Measurements from ENCODE around the gene NETO1. TPM values are rescaled to one million over a fixed set of nuclear protein-coding genes. Genes with fewer than 3 reads are reported as not detected.

NETO1 gene
- total and polyA plus RNA-seq, 2 of the 4 experiments (the other 2 are of a cell fraction), result 0.29 to 0.36 TPM

DNA sequence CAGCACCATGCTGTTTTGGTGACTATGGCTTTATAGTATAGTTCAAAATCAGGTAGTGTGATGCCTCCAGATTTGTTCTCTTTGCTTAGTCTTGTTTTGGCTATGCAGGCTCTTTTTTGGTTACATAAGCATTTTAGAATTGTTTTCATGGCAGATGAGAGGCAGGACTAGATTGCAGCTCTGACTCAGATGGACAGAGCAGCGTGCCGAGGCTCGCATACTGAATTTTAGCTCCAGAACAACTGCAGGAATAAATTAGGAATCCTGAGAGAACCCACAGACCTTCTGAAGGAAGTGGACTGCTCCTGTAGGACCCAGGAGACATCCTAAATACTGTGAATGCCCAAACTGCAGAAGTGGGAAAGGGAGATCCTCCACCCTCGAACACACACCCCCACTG lies 141.6 kb downstream of the NETO1 start:
- in situ Hi-C loops (cut with MboI; ENCODE audit: low sequenced_read_pairs) (no loop called here), dilution Hi-C loops (cut with HindIII; ENCODE audit: low sequenced_read_pairs, unreplicated experiment) (no loop called here), intact Hi-C loops (cut with micrococcal nuclease) (no loop called here)
- Histone ChIP-seq H3K79me1 (ENCODE audit: low read depth in 1 of 2, low read length in 2 of 2) (no peaks in the 10 kb centered on the region), H2BK15ac (ENCODE audit: low read depth, low read length) (no peak overlapping the region), H3K9me1 (ENCODE audit: insufficient read depth, low read length) (no peaks in the 10 kb centered on the region), H3K14ac (replicated peaks; ENCODE audit: low read depth, low read length) (no peak overlapping the region), H2AFZ (replicated peaks; ENCODE audit: low read length, poor library complexity) (no peak overlapping the region), H3K9ac (ENCODE audit: low read depth, low read length) (no peak overlapping the region), H2BK20ac (ENCODE audit: low read depth, low read length) (no peak overlapping the region), H2BK5ac (ENCODE audit: low read depth, low read length, poor library complexity, severe bottlenecking) (no peak overlapping the region), H3K9me3 (ENCODE audit: control insufficient read depth, insufficient read depth, low read length) (0 out of 2 replicates have a peak, but pooled peaks cover 7% of the 10 kb centered on the region), H3K36me3 (ENCODE audit: control insufficient read depth, insufficient read depth, low read length) (no peaks in the 10 kb centered on the region), H3K56ac (ENCODE audit: extremely low read depth, insufficient read depth, low read length) (no peak overlapping the region), H3K27me3 (ENCODE audit: control insufficient read depth, insufficient read depth, low read length) (no peaks in the 10 kb centered on the region), H3K4me1 (ENCODE audit: control insufficient read depth, insufficient read depth, low read length) (no peaks in the 10 kb centered on the region), H3K4me2 (ENCODE audit: low read depth, low read length) (no peak overlapping the region), H4K5ac (ENCODE audit: low read depth, low read length) (no peak overlapping the region), H2AK9ac (replicated peaks; ENCODE audit: low read depth, low read length, poor library complexity) (no peak overlapping the region), H2AK5ac (ENCODE audit: low read depth, low read length) (no peak overlapping the region), H3K18ac (ENCODE audit: low read depth, low read length) (no peak overlapping the region), H2BK120ac (ENCODE audit: low read depth, low read length) (no peak overlapping the region), H4K20me1 (ENCODE audit: insufficient read depth, low read length) (no peaks in the 10 kb centered on the region), H4K91ac (ENCODE audit: insufficient read depth, low read depth, low read length) (no peak overlapping the region), H3K23ac (ENCODE audit: low read depth, low read length) (no peak overlapping the region), H3K4ac (ENCODE audit: low read depth, low read length) (no peak overlapping the region), H3K27ac (ENCODE audit: insufficient read depth, low read length) (no peak overlapping the region), H3K4me3 (ENCODE audit: insufficient read depth, low read depth, low read length) (no peak overlapping the region), H4K8ac (ENCODE audit: low read depth in 2 of 2, low read length in 2 of 2) (no peak overlapping the region)
- no peak for DNase-seq
- no TSS peak for BruUV-seq (replicated peaks)
- ATAC-seq (ENCODE audit: low read depth), result no peak
- CTCF ChIA-PET, result interaction anchor here (0.6 kb wide), 1 partner anchor 21 kb away, joined by 3 read pairs; no protein-coding TSS in a partner anchor
- TF ChIP-seq RFX5 (IDR thresholded peaks at IDR 0.05; ENCODE audit: low read depth, low read length), result no peak
- TF ChIP-seq POLR2A (IDR thresholded peaks at IDR 0.05; ENCODE audit: low read depth, low read length), result no peak
- TF ChIP-seq BHLHE40 (IDR thresholded peaks at IDR 0.05; ENCODE audit: low read depth, low read length), result no peak
- no peak for TF ChIP-seq MAZ (IDR thresholded peaks at IDR 0.05; ENCODE audit: borderline replicate concordance, low read depth, low read length)
- no peak for TF ChIP-seq FOS (IDR thresholded peaks at IDR 0.05; ENCODE audit: low read depth, low read length)
- no peak for TF ChIP-seq SMC3 (IDR thresholded peaks at IDR 0.05; ENCODE audit: low read depth, low read length)
- no peak for TF ChIP-seq CHD1 (IDR thresholded peaks at IDR 0.05; ENCODE audit: low read depth, low read length)
- TF ChIP-seq, protein P1, sequence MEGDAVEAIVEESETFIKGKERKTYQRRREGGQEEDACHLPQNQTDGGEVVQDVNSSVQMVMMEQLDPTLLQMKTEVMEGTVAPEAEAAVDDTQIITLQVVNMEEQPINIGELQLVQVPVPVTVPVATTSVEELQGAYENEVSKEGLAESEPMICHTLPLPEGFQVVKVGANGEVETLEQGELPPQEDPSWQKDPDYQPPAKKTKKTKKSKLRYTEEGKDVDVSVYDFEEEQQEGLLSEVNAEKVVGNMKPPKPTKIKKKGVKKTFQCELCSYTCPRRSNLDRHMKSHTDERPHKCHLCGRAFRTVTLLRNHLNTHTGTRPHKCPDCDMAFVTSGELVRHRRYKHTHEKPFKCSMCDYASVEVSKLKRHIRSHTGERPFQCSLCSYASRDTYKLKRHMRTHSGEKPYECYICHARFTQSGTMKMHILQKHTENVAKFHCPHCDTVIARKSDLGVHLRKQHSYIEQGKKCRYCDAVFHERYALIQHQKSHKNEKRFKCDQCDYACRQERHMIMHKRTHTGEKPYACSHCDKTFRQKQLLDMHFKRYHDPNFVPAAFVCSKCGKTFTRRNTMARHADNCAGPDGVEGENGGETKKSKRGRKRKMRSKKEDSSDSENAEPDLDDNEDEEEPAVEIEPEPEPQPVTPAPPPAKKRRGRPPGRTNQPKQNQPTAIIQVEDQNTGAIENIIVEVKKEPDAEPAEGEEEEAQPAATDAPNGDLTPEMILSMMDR (conservative IDR thresholded peaks at IDR 0.05; ENCODE audit: low read depth, low read length), result no peak
- TF ChIP-seq MAFK (IDR thresholded peaks at IDR 0.05; ENCODE audit: low read depth, low read length), result no peak
- TF ChIP-seq RAD21 (IDR thresholded peaks at IDR 0.05; ENCODE audit: low read length), result no peak
- TF ChIP-seq CEBPB (IDR thresholded peaks at IDR 0.05; ENCODE audit: low read depth, low read length), result no peak
- TF ChIP-seq RCOR1 (IDR thresholded peaks at IDR 0.05; ENCODE audit: insufficient replicate concordance, low read length), result no peak
- POLR2A ChIA-PET (ENCODE audit: unreplicated experiment), result no interaction called here
- WGBS, 2 experiments (ENCODE audit: extremely low coverage in 2 of 2, insufficient read length in 1 of 2), result 94% methylated on average over 3 of the region's 4 CpGs; no CpG with 5 or more reads in 1 of the 2 experiments
